ENCODE data around the gene PARD6A. TPM values are rescaled to one million over a fixed set of nuclear protein-coding genes. Genes with fewer than 3 reads are reported as not detected.

The PARD6A gene
- total RNA-seq, 1 experiment from 2014 or later: 10.8 TPM

- BruUV-seq (replicated peaks): no TSS peak
- no peak for ATAC-seq
- peak overlapping the region; percentile 82 to 86 for H3K4me3 ChIP-seq (ENCODE audit: low read depth in 2 of 2, low read length in 2 of 2)
- CTCF ChIA-PET: interaction anchor here (0.5 kb wide), 1 partner anchor 31 kb away, joined by 3 read pairs; no protein-coding TSS in a partner anchor
- H3K36me3 ChIP-seq (ENCODE audit: control insufficient read depth, insufficient read depth, low read length): peaks cover 2% of the 10 kb centered on the region; the same call in 1 of the 2 replicates
- no peaks in the 10 kb centered on the region for H3K27me3 ChIP-seq (ENCODE audit: control insufficient read depth, insufficient read depth, low read length)
- H3K9me3 ChIP-seq (ENCODE audit: control insufficient read depth, insufficient read depth, low read depth, low read length): no peaks in the 10 kb centered on the region
- DNase-seq (ENCODE audit: low read depth, low spot score): no peak
- TF ChIP-seq TCF7L2 (IDR thresholded peaks at IDR 0.05; ENCODE audit: low read depth, low read length): no peak
- no peak for TF ChIP-seq SIN3A (IDR thresholded peaks at IDR 0.05; ENCODE audit: borderline replicate concordance, insufficient read depth, low read depth, low read length)
- TF ChIP-seq CTCF (IDR thresholded peaks at IDR 0.05): no peak
- TF ChIP-seq REST (IDR thresholded peaks at IDR 0.05; ENCODE audit: insufficient read depth in 1 of 2, low read depth in 2 of 2, low read length in 1 of 2): no peak
- no peak for TF ChIP-seq POLR2AphosphoS5 (IDR thresholded peaks at IDR 0.05; ENCODE audit: low read depth, low read length)
- POLR2A ChIA-PET: no interaction called here
- in situ Hi-C loops (cut with HindIII; ENCODE audit: low pct_unique_long_range_greater_than_20kb, low sequenced_read_pairs): no loop called here
- intact Hi-C loops (cut with micrococcal nuclease; ENCODE audit: unreplicated experiment): no loop called here
- peaks cover 3% of the 10 kb centered on the region; the same call in 1 of the 2 replicates for H3K4me1 ChIP-seq (ENCODE audit: control insufficient read depth, insufficient read depth, low read length)
- peak overlapping the region; percentile 85; the same call in 1 of the 2 replicates for H3K27ac ChIP-seq (ENCODE audit: low read length)
Observed at GRCh38 chr16:67658849-67659674, 1.7 kb upstream of the PARD6A start.

- H3K4me3 ChIP-seq (ENCODE audit: low read depth in 2 of 2, low read length in 2 of 2): peak within 1 kb of the TSS; percentile 82 to 86
- intact Hi-C loops (cut with micrococcal nuclease; ENCODE audit: unreplicated experiment): no loop called here
- H3K27ac ChIP-seq (ENCODE audit: low read length): peak within 1 kb of the TSS; percentile 85
- H3K4me1 ChIP-seq (ENCODE audit: control insufficient read depth, insufficient read depth, low read length): peaks cover 3% of the 10 kb centered on the region; the same call in 1 of the 2 replicates
- CTCF ChIA-PET: interaction anchor here (0.6 to 1.0 kb wide), 2 partner anchors 108 to 139 kb away, joined by 3 to 5 read pairs; no protein-coding TSS in a partner anchor
- POLR2A ChIA-PET: no interaction called here
- BruUV-seq (replicated peaks): TSS peak; percentile 78
- peak; percentile 41 for DNase-seq (ENCODE audit: low read depth, low spot score)
- peaks cover 2% of the 10 kb centered on the region; the same call in 1 of the 2 replicates for H3K36me3 ChIP-seq (ENCODE audit: control insufficient read depth, insufficient read depth, low read length)
- TF ChIP-seq SIN3A (IDR thresholded peaks at IDR 0.05; ENCODE audit: borderline replicate concordance, insufficient read depth, low read depth, low read length) (peak; percentile 68; the same call in 1 of the 2 replicates), TCF7L2 (IDR thresholded peaks at IDR 0.05; ENCODE audit: low read depth, low read length) (no peak), REST (IDR thresholded peaks at IDR 0.05; ENCODE audit: insufficient read depth in 1 of 2, low read depth in 2 of 2, low read length in 1 of 2) (no peak), CTCF (IDR thresholded peaks at IDR 0.05) (no peak), POLR2AphosphoS5 (IDR thresholded peaks at IDR 0.05; ENCODE audit: low read depth, low read length) (no peak)
- H3K9me3 ChIP-seq (ENCODE audit: control insufficient read depth, insufficient read depth, low read depth, low read length): no peaks in the 10 kb centered on the region
- in situ Hi-C loops (cut with HindIII; ENCODE audit: low pct_unique_long_range_greater_than_20kb, low sequenced_read_pairs): no loop called here
- H3K27me3 ChIP-seq (ENCODE audit: control insufficient read depth, insufficient read depth, low read length): no peaks in the 10 kb centered on the region
- peak; percentile 80 for ATAC-seq
Observed at GRCh38 chr16:67659675-67660563, 841 bp upstream of the PARD6A start, which contains the start of gene ACD. Gene ACD, minus strand, starts transcription at chr16:67660260. Its CDS starts 40 bp downstream, at chr16:67660220.
